HPDE6-E6E7 (cell line): ENCODE measurements around the gene ODR4.
A peak's percentile ranks its signal among the peaks of the same experiment; 100 is the strongest.
"Not testable (repeated sequence)": the region's sequence is repeated elsewhere in the genome, so short reads cannot be mapped to it uniquely, and the experiment has no call there.

Experiments
- DNase-seq: peaks from one replicate; pipeline ENCODE4 v3.0.0; 2011; ENCODE audit warnings: missing footprints; ENCODE audit errors: extremely low spot score

The ODR4 gene

GRCh38 chr1:186421446-186421845 lies 45.8 kb downstream of the ODR4 start:
- no peak for DNase-seq

GRCh38 chr1:186424539-186424938 lies 48.9 kb downstream of the ODR4 start:
- DNase-seq = no peak

GRCh38 chr1:186426118-186426517 lies 50.5 kb downstream of the ODR4 start:
- DNase-seq = no peak

- DNase-seq = no peak
Observed at GRCh38 chr1:186429017-186429416, 53.4 kb downstream of the ODR4 start.

GRCh38 chr1:186435336-186435735 lies 59.7 kb downstream of the ODR4 start:
- DNase-seq = peak; percentile 9

GRCh38 chr1:186438567-186438966 lies 62.9 kb downstream of the ODR4 start:
- DNase-seq = no peak

GRCh38 chr1:186440584-186440983 lies 64.9 kb downstream of the ODR4 start:
- DNase-seq = peak; percentile 49

GRCh38 chr1:186442651-186443375 lies 67.2 kb downstream of the ODR4 start:
- DNase-seq = no peak

GRCh38 chr1:186443638-186444037 lies 68.0 kb downstream of the ODR4 start:
- no peak for DNase-seq

GRCh38 chr1:186446152-186446551 lies 70.5 kb downstream of the ODR4 start:
- DNase-seq = no peak

GRCh38 chr1:186454981-186455380 lies 79.3 kb downstream of the ODR4 start:
- DNase-seq = no peak

GRCh38 chr1:186456729-186457255 lies 81.2 kb downstream of the ODR4 start:
- no peak for DNase-seq

- not testable (repeated sequence) for DNase-seq
Observed at GRCh38 chr1:186459161-186459560, 83.5 kb downstream of the ODR4 start.

GRCh38 chr1:186461014-186461413 lies 85.4 kb downstream of the ODR4 start, which contains the start of gene PDC:
PDC (minus strand) TSS chr1:186461114; CDS start chr1:186449459, 11,655 bp downstream.
- no peak for DNase-seq

- no peak for DNase-seq
Observed at GRCh38 chr1:186463511-186463910, 87.9 kb downstream of the ODR4 start.

- DNase-seq = no peak
Observed at GRCh38 chr1:186463926-186464325, 88.3 kb downstream of the ODR4 start.

- DNase-seq = not testable (repeated sequence)
Observed at GRCh38 chr1:186465491-186465890, 89.9 kb downstream of the ODR4 start.

- no peak for DNase-seq
Observed at GRCh38 chr1:186465946-186466345, 90.3 kb downstream of the ODR4 start.
